Measurements from ENCODE around the gene MAPK8. TPM values are rescaled to one million over a fixed set of nuclear protein-coding genes. Genes with fewer than 3 reads are reported as not detected.

Gene MAPK8
- total RNA-seq, 2 experiments from 2014 or later: 47.8 to 50.6 TPM

- no peaks in the 10 kb centered on the region for H3K9me3 ChIP-seq (ENCODE audit: control insufficient read depth in 1 of 2, insufficient read depth in 1 of 2, low read length in 2 of 2)
- POLR2A ChIA-PET: no interaction called here
- H3K4me3 ChIP-seq (ENCODE audit: low read length): no peak overlapping the region
- no peaks in the 10 kb centered on the region for H3K27me3 Mint-ChIP-seq
- H3K36me3 Mint-ChIP-seq (ENCODE audit: low read depth): no peaks in the 10 kb centered on the region
- no peaks in the 10 kb centered on the region for H3K27me3 ChIP-seq (ENCODE audit: control insufficient read depth in 1 of 2, insufficient read depth in 2 of 2, low read length in 2 of 2)
- H3K4me1 Mint-ChIP-seq (ENCODE audit: low read depth): no peaks in the 10 kb centered on the region
- DNase-seq (no peak), ATAC-seq (ENCODE audit: poor library complexity) (no peak)
- H3K4me3 Mint-ChIP-seq: no peak overlapping the region
- TF ChIP-seq, protein P1, sequence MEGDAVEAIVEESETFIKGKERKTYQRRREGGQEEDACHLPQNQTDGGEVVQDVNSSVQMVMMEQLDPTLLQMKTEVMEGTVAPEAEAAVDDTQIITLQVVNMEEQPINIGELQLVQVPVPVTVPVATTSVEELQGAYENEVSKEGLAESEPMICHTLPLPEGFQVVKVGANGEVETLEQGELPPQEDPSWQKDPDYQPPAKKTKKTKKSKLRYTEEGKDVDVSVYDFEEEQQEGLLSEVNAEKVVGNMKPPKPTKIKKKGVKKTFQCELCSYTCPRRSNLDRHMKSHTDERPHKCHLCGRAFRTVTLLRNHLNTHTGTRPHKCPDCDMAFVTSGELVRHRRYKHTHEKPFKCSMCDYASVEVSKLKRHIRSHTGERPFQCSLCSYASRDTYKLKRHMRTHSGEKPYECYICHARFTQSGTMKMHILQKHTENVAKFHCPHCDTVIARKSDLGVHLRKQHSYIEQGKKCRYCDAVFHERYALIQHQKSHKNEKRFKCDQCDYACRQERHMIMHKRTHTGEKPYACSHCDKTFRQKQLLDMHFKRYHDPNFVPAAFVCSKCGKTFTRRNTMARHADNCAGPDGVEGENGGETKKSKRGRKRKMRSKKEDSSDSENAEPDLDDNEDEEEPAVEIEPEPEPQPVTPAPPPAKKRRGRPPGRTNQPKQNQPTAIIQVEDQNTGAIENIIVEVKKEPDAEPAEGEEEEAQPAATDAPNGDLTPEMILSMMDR (IDR thresholded peaks at IDR 0.05): no peak
- H3K4me1 ChIP-seq (ENCODE audit: insufficient read depth, low read length): no peaks in the 10 kb centered on the region
- no peaks in the 10 kb centered on the region for H3K9me3 Mint-ChIP-seq
- intact Hi-C loops (cut with DNase I, micrococcal nuclease): no loop called here
- CTCF ChIA-PET: no interaction called here
- no peak overlapping the region for H3K27ac Mint-ChIP-seq
- no peaks in the 10 kb centered on the region for H3K36me3 ChIP-seq (ENCODE audit: insufficient read depth, low read length)
- H3K27ac ChIP-seq (ENCODE audit: low read depth in 1 of 2, low read length in 2 of 2): no peak overlapping the region
These were observed 166.1 kb downstream of the MAPK8 start for GRCh38 chr10:48472501-48473069.

DNA sequence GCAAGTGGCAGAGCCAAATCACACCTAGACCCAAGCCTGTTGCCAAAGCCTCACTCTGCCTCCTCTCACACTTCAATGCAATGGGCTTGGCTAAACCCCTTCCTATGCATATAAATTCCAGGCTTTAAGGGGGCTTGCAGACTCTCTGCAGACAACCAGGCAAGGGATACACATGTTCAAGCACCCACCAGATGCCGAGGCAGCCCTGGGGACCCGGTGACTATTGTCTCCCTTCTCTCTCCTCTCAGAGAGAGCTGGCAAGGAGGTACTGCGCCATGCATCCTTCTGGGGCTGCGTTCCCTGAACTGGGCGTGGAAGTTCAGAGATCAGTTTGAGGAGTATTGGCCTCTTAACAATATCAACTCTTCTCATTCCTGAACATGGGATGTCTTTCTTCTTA is 167.2 kb downstream of the MAPK8 start:
- Mint-ChIP-seq H3K27me3 (no peaks in the 10 kb centered on the region), H3K27ac (no peak overlapping the region), H3K36me3 (ENCODE audit: low read depth) (no peaks in the 10 kb centered on the region), H3K9me3 (no peaks in the 10 kb centered on the region), H3K4me1 (ENCODE audit: low read depth) (no peaks in the 10 kb centered on the region), H3K4me3 (no peak overlapping the region)
- Histone ChIP-seq H3K4me3 (ENCODE audit: low read length) (no peak overlapping the region), H3K36me3 (ENCODE audit: insufficient read depth, low read length) (no peaks in the 10 kb centered on the region), H3K27me3 (ENCODE audit: control insufficient read depth in 1 of 2, insufficient read depth in 2 of 2, low read length in 2 of 2) (no peaks in the 10 kb centered on the region), H3K27ac (ENCODE audit: low read depth in 1 of 2, low read length in 2 of 2) (no peak overlapping the region), H3K4me1 (ENCODE audit: insufficient read depth, low read length) (no peaks in the 10 kb centered on the region), H3K9me3 (ENCODE audit: control insufficient read depth in 1 of 2, insufficient read depth in 1 of 2, low read length in 2 of 2) (no peaks in the 10 kb centered on the region)
- ChIA-PET POLR2A (no interaction called here), CTCF (no interaction called here)
- no peak for ATAC-seq (ENCODE audit: poor library complexity)
- TF ChIP-seq, protein P1 (IDR thresholded peaks at IDR 0.05): no peak
- peak in 1 of 14 experiments; percentile 15 for DNase-seq
- intact Hi-C loops (cut with DNase I, micrococcal nuclease): no loop called here

DNA sequence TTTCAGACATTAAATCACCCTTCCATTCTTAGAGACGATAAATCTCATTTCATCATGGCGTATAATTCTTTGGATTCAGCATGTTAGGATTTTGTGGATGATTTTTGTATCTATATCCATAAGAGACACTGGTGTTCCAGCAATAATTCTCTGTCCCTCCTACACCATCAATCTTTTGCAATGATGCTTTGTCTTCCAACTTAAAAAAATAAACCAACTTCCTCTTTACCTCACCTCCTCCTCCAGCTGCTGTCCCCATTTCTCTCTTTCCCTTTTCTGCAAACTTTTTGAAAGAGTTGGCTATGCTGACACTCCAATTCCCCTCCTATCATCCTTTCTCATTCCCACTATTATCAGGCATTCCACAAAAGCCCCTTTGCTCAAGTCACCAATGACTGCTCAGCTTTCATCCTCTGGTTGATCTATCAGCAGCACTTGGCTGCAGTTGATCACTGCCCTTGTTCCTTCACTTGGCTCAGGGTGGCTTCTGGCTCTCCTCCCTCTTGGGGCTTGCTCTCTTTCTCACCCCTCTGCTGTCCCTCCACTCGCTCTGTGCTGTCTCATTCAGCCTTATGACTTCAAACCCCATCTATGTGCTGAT is 168.4 kb downstream of the MAPK8 start:
- Mint-ChIP-seq H3K4me3 (no peak overlapping the region), H3K36me3 (ENCODE audit: low read depth) (no peaks in the 10 kb centered on the region), H3K9me3 (no peaks in the 10 kb centered on the region), H3K4me1 (ENCODE audit: low read depth) (no peaks in the 10 kb centered on the region), H3K27me3 (no peaks in the 10 kb centered on the region), H3K27ac (no peak overlapping the region)
- intact Hi-C loops (cut with DNase I, micrococcal nuclease): no loop called here
- no peak overlapping the region for H3K27ac ChIP-seq (ENCODE audit: low read depth in 1 of 2, low read length in 2 of 2)
- no peaks in the 10 kb centered on the region for H3K4me1 ChIP-seq (ENCODE audit: insufficient read depth, low read length)
- H3K4me3 ChIP-seq (ENCODE audit: low read length): no peak overlapping the region
- TF ChIP-seq, protein P1 (IDR thresholded peaks at IDR 0.05): no peak
- H3K27me3 ChIP-seq (ENCODE audit: control insufficient read depth in 1 of 2, insufficient read depth in 2 of 2, low read length in 2 of 2): no peaks in the 10 kb centered on the region
- no peak for DNase-seq
- H3K36me3 ChIP-seq (ENCODE audit: insufficient read depth, low read length): no peaks in the 10 kb centered on the region
- CTCF ChIA-PET: no interaction called here
- ATAC-seq (ENCODE audit: poor library complexity): no peak
- H3K9me3 ChIP-seq (ENCODE audit: control insufficient read depth in 1 of 2, insufficient read depth in 1 of 2, low read length in 2 of 2): no peaks in the 10 kb centered on the region
- POLR2A ChIA-PET: no interaction called here

Measured in CD4-positive, alpha-beta T cell (primary cell).